Mesenchymal stem cell (in vitro differentiated cells and primary cell): ENCODE measurements around the gene CCDC174. TPM values are rescaled to one million over a fixed set of nuclear protein-coding genes. Genes with fewer than 3 reads are reported as not detected.

Source experiments
- DNase-seq: peaks from one replicate; pipeline ENCODE4 v3.0.0-alpha.2; 2013
- H2AFZ ChIP-seq: one replicate; pipeline ENCODE4 v1.6.1; 2013; ENCODE audit warnings: low read depth, mild to moderate bottlenecking, control low read depth, inconsistent platforms, low read length, moderate library complexity
- H2AK5ac ChIP-seq: 2 replicates; pipeline ENCODE4 v1.6.1; 2013; ENCODE audit warnings: low read length, moderate library complexity, mild to moderate bottlenecking, inconsistent platforms; ENCODE audit not compliant: severe bottlenecking
- H2BK120ac ChIP-seq: one replicate; pipeline ENCODE4 v1.6.1; 2013; ENCODE audit warnings: low read depth, mild to moderate bottlenecking, inconsistent platforms, low read length, moderate library complexity
- H2BK12ac ChIP-seq, 2 experiments: one replicate each; pipeline ENCODE4 v1.6.1; 2013; ENCODE audit warnings: inconsistent platforms in 2 of 2, low read length in 2 of 2, mild to moderate bottlenecking in 2 of 2, moderate library complexity in 2 of 2, control low read depth in 1 of 2
- H2BK15ac ChIP-seq: one replicate; pipeline ENCODE4 v1.6.1; 2013; ENCODE audit warnings: mild to moderate bottlenecking, low read depth, inconsistent platforms; ENCODE audit not compliant: poor library complexity, severe bottlenecking
- H2BK5ac ChIP-seq: 2 replicates; pipeline ENCODE4 v1.6.1; 2013; ENCODE audit warnings: low read depth, mild to moderate bottlenecking, low read length, control low read depth, inconsistent platforms; ENCODE audit not compliant: poor library complexity, severe bottlenecking
- H3K14ac ChIP-seq, 2 experiments: one replicate each; pipeline ENCODE4 v1.6.1; 2013; ENCODE audit warnings: inconsistent platforms in 2 of 2, low read length in 2 of 2, control low read depth in 1 of 2, mild to moderate bottlenecking in 1 of 2, moderate library complexity in 1 of 2
- H3K18ac ChIP-seq, 2 experiments: one replicate each; pipeline ENCODE4 v1.6.1; 2013; ENCODE audit warnings: inconsistent platforms in 2 of 2, low read length in 2 of 2, control low read depth in 1 of 2, low read depth in 1 of 2, mild to moderate bottlenecking in 1 of 2
- H3K23ac ChIP-seq, 2 experiments: one replicate each; pipeline ENCODE4 v1.6.1; 2013; ENCODE audit warnings: inconsistent platforms in 2 of 2, low read length in 2 of 2, mild to moderate bottlenecking in 2 of 2, moderate library complexity in 2 of 2, control low read depth in 1 of 2
- H3K27ac ChIP-seq: 2 replicates; pipeline ENCODE4 v1.5.1; 2013; ENCODE audit warnings: mild to moderate bottlenecking, moderate library complexity, low read length, control low read depth, inconsistent platforms; ENCODE audit not compliant: poor library complexity, severe bottlenecking
- H3K27me3 ChIP-seq, 2 experiments: 2 replicates each; pipeline versions ENCODE4 v1.6.1 to v1.7.0; 2013; ENCODE audit warnings: low read length in 2 of 2, mild to moderate bottlenecking in 2 of 2, moderate library complexity in 2 of 2, control low read depth in 1 of 2, inconsistent platforms in 1 of 2; ENCODE audit not compliant: control insufficient read depth in 1 of 2, insufficient read depth in 1 of 2
- H3K36me3 ChIP-seq, 2 experiments: 2 replicates each; pipeline versions ENCODE4 v1.6.1 to v1.7.0; 2013; ENCODE audit warnings: low read length in 2 of 2, control low read depth in 1 of 2, inconsistent platforms in 1 of 2, low read depth in 1 of 2, mild to moderate bottlenecking in 1 of 2; ENCODE audit not compliant: insufficient read depth in 2 of 2, control insufficient read depth in 1 of 2
- H3K4ac ChIP-seq, 2 experiments: one replicate each; pipeline ENCODE4 v1.6.1; 2013; ENCODE audit warnings: inconsistent platforms in 2 of 2, low read length in 2 of 2, mild to moderate bottlenecking in 2 of 2, moderate library complexity in 2 of 2, control low read depth in 1 of 2, low read depth in 1 of 2
- H3K4me1 ChIP-seq: 2 replicates; pipeline ENCODE4 v1.6.1; 2013; ENCODE audit warnings: low read depth, low read length, control low read depth; ENCODE audit not compliant: control insufficient read depth, insufficient read depth
- H3K4me2 ChIP-seq: 2 replicates; pipeline ENCODE4 v1.6.1; 2013; ENCODE audit warnings: low read length, mild to moderate bottlenecking, inconsistent platforms; ENCODE audit not compliant: poor library complexity, severe bottlenecking
- H3K4me3 ChIP-seq, 2 experiments: 2 replicates each; pipeline versions ENCODE4 v1.5.1 to v1.7.0; 2013; ENCODE audit warnings: low read length in 2 of 2, mild to moderate bottlenecking in 2 of 2, control low read depth in 1 of 2, low read depth in 1 of 2; ENCODE audit not compliant: insufficient read depth in 1 of 2
- H3K79me1 ChIP-seq: replicated peaks from 2 replicates; pipeline ENCODE4 v1.6.1; 2013; ENCODE audit warnings: mild to moderate bottlenecking, control low read depth, low read length, inconsistent platforms; ENCODE audit not compliant: poor library complexity, severe bottlenecking
- H3K9ac ChIP-seq: 2 replicates; pipeline ENCODE4 v1.7.0; 2013; ENCODE audit warnings: mild to moderate bottlenecking, low read length, moderate library complexity
- H3K9me3 ChIP-seq: 2 replicates; pipeline ENCODE4 v1.7.0; 2013; ENCODE audit warnings: mild to moderate bottlenecking, low read length; ENCODE audit not compliant: control insufficient read depth
- H4K8ac ChIP-seq: one replicate; pipeline ENCODE4 v1.6.1; 2013; ENCODE audit warnings: inconsistent platforms, mild to moderate bottlenecking, low read length, moderate library complexity
- H4K91ac ChIP-seq: one replicate; pipeline ENCODE4 v1.6.1; 2013; ENCODE audit warnings: mild to moderate bottlenecking, low read length, inconsistent platforms
- WGBS: methylation state at CpG from one replicate; pipeline ENCODE4 v1.1.7; 2013; ENCODE audit warnings: mixed read lengths; 5-methylcytosine and 5-hydroxymethylcytosine counted together
- polyA plus RNA-seq, 2 experiments: library from polyadenylated mRNA; stranded (reverse); fragments of 200-250 nt; gene quantifications; one replicate each; pipeline ENCODE4 v1.2.3, GENCODE V29; 2013

The CCDC174 gene
- 15.8 TPM for polyA plus RNA-seq (2013, experiment 1 of 2)
- polyA plus RNA-seq (2013, experiment 2 of 2): 15.6 TPM

DNA sequence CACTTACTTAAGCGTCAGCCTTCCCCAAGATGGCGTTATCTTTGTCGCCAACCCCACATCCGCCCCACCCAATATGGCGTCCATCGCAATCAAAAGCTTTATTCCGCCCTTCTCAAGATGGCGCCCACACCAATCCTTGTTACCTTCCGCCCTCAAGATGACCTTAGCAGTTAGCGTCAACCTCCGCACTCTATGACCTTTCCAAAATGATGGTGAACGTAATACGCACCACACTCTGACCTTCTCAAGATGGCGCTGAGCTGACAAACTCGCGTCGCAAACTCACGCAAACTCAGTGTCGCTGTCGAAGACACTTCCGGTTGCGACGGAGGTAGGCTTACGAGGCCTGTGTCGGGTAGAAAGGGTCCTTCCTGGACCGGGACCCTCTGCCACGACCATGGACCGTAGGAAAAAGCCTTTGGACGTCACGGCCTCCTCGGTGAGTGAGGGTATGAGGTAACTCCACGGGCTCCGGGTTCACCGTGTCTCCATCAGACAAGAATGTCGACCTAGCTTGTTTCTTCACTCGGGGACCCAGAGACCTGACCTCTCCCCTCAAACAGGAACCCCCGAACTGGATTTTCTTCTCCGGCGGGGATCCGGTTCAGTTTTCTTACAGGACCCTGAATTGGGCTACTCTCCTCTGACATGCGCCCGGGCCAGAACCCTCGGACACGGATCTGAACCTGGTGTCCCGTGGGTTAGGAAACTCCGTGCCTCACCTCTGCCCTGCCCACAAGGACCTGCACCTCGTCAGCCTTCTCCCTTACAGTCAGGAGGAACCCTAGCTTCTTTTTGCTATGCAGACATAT is at the start of gene CCDC174:
Gene CCDC174 (plus strand): TSS at position 323 of the 812 bp plus-strand sequence. CDS start 75 bp downstream, at position 398.
- DNase-seq: peak; percentile 98
- Histone ChIP-seq H2BK12ac (no peak within 1 kb of the TSS), H2BK120ac (no peak within 1 kb of the TSS), H3K4me1 (peaks cover 4% of the 10 kb centered on the region), H3K14ac (peak within 1 kb of the TSS in 1 of 2 experiments; percentile 87), H2BK5ac (no peak within 1 kb of the TSS), H4K91ac (peak within 1 kb of the TSS; percentile 80), H3K36me3 (peaks cover 4 to 24% of the 10 kb centered on the region in 2 experiments), H3K27ac (peak within 1 kb of the TSS; percentile 39), H3K4me3 (peak within 1 kb of the TSS; percentile 78 to 95), H3K23ac (peak within 1 kb of the TSS in 1 of 2 experiments; percentile 70), H3K9me3 (no peaks in the 10 kb centered on the region), H3K79me1 (peaks cover 10% of the 10 kb centered on the region), H2AK5ac (peak within 1 kb of the TSS; percentile 47), H3K9ac (peak within 1 kb of the TSS; percentile 98), H2AFZ (peak within 1 kb of the TSS; percentile 80), H4K8ac (peak within 1 kb of the TSS; percentile 92), H3K4ac (peak within 1 kb of the TSS; percentile 29 to 90), H3K27me3 (peaks cover 0 to 4% of the 10 kb centered on the region in 2 experiments), H3K4me2 (peak within 1 kb of the TSS; percentile 78), H2BK15ac (no peak within 1 kb of the TSS), H3K18ac (peak within 1 kb of the TSS; percentile 44 to 50)
- under 1% methylated on average over 45 of the region's 47 CpGs for WGBS

DNA sequence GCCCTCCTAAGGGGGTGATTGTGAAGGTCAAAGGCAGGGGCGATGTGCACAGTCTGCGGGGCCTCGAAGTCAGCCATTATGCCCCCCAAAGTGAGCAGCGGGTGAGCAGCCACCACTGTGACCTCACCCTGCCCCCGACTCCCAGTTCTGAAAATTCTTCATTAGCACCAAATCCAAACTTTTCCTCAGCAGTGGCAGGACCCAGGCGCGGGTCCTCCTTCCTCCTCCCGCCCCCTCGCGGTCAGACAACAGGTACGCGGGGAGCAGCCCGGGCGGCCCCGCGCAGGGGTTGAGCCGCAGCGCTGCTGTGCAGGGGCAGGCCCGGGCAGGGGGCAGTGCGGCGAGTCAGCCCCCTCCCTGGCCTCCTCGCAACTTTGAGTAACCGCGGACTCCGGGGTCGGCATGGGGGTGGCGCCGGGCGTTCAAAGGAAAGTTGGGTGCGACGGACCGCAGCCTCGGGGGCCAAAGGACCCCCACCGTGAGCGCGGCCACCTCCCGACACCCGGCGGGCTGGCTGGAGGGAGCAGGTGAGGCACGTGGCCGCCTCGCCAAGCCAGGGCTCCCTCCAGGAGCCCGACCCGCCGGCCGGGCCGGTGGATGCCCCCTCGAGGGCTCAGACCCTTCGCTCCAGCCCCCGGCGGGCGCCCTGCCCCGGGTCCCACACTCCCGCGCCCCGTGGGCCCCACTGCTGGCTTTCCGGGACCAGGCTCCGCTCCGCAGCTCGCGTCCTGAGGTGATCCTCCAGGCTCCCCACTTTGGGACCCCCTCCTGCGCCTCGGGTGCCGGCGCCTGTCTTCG is 49.4 kb upstream of the CCDC174 start:
- Histone ChIP-seq H3K4me2 (peak overlapping the region; percentile 89), H3K9me3 (no peaks in the 10 kb centered on the region), H4K91ac (no peak overlapping the region), H3K23ac (peak overlapping the region in 1 of 2 experiments; percentile 43), H3K79me1 (no peaks in the 10 kb centered on the region), H4K8ac (no peak overlapping the region), H3K27ac (no peak overlapping the region), H3K27me3 (peaks cover 81 to 83% of the 10 kb centered on the region in 2 experiments), H3K4ac (no peak overlapping the region), H3K4me1 (peaks cover 11% of the 10 kb centered on the region), H2AFZ (no peak overlapping the region), H3K36me3 (no peaks in the 10 kb centered on the region), H2AK5ac (no peak overlapping the region), H3K4me3 (peak overlapping the region; percentile 10 to 24), H3K14ac (no peak overlapping the region), H2BK15ac (no peak overlapping the region), H3K18ac (no peak overlapping the region), H2BK12ac (no peak overlapping the region), H2BK5ac (no peak overlapping the region), H3K9ac (no peak overlapping the region), H2BK120ac (no peak overlapping the region)
- DNase-seq: no peak
- 1% methylated on average over 63 of the region's 66 CpGs for WGBS

DNA sequence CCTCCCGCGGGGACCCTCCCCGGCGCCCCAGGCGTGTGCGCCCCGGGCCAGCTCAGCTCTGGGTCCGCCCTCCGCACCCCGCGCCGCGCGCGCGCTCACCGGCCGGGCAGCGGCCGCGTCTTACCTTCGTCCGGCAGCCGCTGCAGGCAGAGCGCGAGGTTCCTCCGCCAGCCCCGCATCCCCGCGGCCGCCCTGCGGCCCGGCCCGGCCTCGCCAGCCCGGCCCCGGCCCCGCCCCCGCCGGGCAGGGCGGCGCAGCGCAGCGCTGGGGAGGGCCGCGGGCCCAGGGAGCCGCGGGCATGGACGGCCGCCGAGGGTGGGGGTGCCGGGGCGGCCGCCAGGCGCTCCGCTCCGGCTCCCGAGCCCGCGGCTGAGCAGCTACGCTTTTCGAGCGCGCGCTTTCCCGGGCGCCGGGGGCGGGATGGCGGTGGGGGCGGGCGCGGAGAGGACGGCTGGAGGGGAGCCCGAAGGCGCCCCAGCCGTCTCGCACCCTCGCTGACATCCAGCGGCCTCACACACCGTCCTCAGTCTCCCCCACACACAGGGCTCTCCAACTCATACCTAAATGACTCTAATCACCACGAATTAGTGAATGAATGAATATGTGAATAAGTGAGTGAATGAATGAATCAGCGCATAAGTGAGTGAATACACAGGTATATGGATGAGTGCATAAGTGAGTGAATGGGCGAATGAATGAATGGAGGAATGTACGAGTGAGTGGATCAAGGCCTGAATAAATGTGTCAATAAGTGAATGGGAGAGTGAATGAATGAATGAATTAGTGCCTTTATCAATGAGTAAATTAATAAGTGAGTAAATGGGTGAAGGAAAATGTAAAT is 48.5 kb upstream of the CCDC174 start:
- H3K23ac ChIP-seq: no peak overlapping the region
- H2BK5ac ChIP-seq: no peak overlapping the region
- WGBS: 7% methylated on average over 37 of the region's 85 CpGs
- H3K9me3 ChIP-seq: no peaks in the 10 kb centered on the region
- H4K91ac ChIP-seq: no peak overlapping the region
- peak overlapping the region; percentile 9 to 24 for H3K4me3 ChIP-seq
- H2AFZ ChIP-seq: no peak overlapping the region
- no peak overlapping the region for H3K9ac ChIP-seq
- H2BK15ac ChIP-seq: no peak overlapping the region
- no peak overlapping the region for H3K27ac ChIP-seq
- no peak for DNase-seq
- no peak overlapping the region for H3K18ac ChIP-seq
- no peak overlapping the region for H4K8ac ChIP-seq
- peak overlapping the region; percentile 89 for H3K4me2 ChIP-seq
- peaks cover 83 to 89% of the 10 kb centered on the region in 2 experiments for H3K27me3 ChIP-seq
- H3K36me3 ChIP-seq: no peaks in the 10 kb centered on the region
- H3K4me1 ChIP-seq: peaks cover 11% of the 10 kb centered on the region
- no peak overlapping the region for H2BK12ac ChIP-seq
- no peak overlapping the region for H3K14ac ChIP-seq
- H2BK120ac ChIP-seq: no peak overlapping the region
- H3K4ac ChIP-seq: no peak overlapping the region
- no peak overlapping the region for H2AK5ac ChIP-seq
- H3K79me1 ChIP-seq: no peaks in the 10 kb centered on the region
